GM18517 (cell line): ENCODE measurements around the gene ADRA2B.
"Not testable (repeated sequence)": the region's sequence is repeated elsewhere in the genome, so short reads cannot be mapped to it uniquely, and the experiment has no call there.

Experiments used
- ATAC-seq: cut with Tn5 transposase; IDR thresholded peaks from one replicate; pipeline ENCODE4 v1.9.1; 2021; ENCODE audit warnings: mild to moderate bottlenecking, moderate library complexity; ENCODE audit not compliant: unreplicated experiment

ADRA2B gene

DNA sequence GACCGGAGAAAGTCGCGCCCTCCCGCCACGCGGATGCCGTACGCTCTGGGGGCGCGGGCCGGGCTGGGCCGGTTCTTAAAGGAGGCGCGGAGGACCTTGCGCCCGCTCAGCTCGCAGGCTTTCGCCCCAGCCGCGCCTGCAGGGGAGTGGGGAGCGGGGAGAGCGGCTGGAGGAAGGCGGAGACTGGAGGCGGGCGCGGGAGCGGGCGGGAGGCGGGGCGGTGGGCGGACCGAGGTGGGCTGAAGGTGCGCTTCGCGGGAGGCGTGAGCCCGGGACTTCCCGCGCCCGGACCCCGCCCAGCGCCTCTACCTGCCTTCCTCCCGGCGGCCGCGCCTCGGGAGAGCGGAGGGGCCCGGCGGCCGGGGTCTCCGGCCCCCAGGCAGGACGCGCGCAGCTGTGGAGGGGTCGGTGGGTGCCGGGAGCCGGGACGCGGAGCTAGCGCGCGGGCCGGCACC lies at the start of gene ADRA2B:
Gene ADRA2B (minus strand): TSS at position 148 of the 455 bp plus-strand sequence. CDS start 422 bp downstream, outside the sequence.
- peak; percentile 31 for ATAC-seq

DNA sequence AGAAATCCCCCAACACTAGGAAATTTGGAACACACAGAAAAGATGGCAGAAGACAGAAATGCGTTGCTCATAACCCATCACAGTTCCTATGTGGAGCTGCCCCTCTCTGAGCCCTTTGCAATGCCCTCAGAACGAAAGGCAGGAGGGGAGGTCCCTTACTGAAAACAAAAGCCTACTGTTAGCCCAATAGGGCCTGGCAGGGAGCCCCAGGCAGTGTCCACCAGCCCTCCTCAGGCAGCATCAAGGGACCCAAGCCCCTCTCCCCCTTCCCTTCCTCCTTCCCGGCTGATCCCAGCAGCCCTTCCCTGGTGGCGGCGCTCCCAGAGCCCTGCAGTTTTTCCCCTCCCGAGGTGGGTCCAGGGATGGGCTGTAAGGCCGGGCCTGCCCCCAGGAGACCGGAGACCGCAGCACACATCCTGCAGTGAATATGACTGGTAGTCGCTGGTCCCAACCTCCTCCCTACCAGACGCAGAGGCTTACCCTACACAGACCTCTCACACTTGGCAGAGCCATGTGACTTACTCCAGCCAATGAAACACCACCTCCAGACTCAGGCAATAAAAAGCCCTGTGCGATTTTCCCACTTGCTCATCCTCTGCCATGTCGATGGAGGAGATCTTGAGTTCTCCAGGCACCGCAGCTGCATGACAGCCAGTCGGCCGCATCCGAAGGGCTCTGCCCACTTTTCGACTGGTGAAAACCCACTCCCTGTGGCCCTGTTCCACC lies 48.3 kb upstream of the ADRA2B start:
- ATAC-seq, result peak; percentile 69

DNA sequence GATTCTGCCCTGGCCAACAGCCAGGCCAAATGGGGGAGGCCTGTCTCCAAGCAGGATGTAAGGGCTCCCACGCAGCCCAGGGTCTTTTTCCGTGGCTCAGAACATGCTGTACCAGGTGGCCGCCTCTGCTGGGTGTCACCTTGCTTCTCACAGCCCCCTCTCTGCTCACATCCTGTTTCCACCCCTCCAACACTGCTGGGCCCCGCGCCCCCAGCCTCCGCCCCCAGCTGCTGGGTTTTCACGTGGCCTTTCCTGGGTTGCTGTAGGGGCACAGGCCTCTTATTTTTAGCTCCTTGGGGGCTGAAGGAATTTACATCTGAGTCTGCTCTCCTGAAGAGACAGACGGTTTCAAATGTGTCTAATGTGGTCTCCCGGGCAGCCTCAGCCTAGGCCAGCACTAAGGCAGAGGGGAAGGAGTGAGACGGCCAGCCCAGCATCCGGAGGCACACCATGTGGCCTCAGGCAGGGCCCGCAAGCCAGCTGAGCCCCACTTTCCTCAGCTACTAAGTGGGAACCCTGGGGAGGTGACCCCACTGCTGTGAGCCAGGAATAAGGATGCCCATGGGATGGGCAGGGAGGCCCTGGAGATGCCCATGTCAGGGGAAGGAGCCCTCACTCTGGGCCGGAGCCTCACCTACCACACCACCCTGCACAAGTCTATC lies 47.5 kb upstream of the ADRA2B start:
- ATAC-seq, result peak; percentile 51

DNA sequence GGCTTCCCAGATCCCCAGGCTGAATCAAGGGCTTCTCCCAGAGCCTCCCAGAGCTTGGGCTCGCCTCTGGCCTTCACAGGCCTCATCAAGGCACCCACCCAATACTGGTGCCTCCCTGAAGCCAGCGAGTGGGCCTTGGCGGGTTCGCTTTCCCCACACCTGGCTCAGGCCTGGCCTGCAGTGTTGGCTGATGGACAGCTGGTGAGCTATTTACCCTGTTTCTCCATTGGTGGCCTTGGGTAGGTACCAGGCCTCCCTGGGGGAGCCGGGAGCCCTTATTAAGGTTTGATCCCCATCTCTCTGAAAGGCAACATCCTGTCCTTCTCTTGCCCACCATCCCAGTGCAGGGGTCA lies 47.0 kb upstream of the ADRA2B start:
- no peak for ATAC-seq

DNA sequence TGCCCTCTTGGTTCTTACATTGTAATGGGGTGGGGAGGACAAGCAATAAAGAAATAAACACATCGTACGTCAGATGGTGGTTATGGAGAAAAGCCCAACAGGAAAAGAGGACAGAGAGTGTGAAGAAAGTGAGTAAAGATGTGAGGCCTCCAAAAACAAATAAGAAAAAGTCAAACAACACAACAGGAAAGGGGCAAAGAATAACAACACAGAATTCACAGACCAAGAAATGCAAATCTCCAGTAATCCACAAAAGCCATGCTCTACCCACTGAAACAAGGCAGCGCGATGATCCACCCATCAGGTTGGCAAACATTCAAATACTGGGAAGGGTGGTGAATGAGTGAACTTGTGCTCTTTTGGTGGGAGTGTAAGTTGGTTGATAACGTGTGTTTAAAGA lies 45.5 kb upstream of the ADRA2B start:
- no peak for ATAC-seq

DNA sequence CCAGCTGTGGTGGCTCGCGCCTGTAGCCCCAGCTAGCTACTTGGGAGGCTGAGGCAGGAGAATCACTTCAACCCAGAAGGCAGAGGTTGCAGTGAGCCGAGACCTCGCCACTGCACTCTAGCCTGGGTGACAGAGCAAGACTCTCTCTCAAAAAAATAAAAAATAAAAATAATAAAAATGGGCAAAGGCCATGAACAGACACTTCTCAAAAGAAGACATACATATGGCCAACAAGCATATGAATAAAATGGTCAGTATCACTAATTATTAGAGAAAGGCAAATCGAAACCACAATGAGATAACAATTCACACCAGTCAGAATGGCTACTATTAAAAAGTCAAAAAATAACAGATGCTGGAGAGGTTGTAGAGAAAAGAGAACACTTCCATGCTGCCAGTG lies 44.0 kb upstream of the ADRA2B start:
- not testable (repeated sequence) for ATAC-seq

DNA sequence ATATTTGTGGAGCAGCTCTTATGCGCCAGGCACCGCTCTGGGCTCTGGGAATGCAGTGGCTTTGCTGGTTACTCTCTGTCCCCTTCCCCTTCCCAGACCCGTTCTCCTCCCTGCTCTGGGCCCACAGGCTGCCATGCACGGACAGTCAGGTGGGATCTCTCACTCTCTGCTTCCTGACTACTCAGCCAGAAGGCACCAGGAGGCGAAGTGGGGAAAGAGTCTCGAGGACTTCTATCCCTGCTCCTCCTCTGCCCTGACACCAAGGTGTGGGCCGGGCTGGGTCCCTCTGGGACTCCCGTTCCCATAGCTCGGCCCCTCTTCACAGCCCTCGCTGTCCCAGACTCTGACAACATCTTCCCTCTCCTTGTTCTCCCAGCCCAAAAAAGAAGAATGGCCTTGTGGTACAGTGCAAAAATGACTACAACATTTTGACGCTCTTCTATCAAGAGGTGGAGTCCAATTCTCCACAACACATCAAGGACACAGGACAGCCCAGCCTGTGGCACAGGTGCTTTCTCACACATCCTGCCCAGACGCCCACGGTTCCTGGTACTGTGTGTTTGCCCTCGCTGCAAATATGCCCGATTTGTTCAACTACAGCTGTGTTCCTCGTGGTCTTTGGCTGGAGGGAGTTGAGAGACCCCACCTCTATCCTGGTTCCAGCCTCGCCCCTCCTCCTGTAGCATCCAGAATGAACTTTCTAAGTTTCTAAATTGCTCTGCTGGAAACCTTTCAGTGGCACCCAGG lies 42.9 kb upstream of the ADRA2B start:
- no peak for ATAC-seq

DNA sequence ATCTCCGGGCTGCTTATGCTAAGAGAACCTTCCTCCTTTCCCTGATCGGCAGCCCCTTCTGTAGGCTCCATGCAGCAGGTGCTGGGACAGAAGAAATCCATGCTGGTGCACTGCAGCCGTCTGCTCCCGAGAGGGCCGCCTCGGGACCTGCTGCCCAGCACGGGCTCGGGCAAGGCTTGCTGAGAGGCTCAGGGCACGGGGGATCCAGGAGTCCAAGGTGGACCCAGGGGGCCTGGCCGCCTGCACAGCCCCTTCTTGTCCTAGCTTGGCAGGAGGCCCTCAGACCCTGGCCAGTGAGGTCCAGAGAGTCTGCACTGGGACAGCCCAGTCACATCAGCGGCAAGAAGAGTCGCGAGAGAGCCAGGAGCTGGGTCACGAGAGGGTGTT lies 42.2 kb upstream of the ADRA2B start:
- no peak for ATAC-seq

DNA sequence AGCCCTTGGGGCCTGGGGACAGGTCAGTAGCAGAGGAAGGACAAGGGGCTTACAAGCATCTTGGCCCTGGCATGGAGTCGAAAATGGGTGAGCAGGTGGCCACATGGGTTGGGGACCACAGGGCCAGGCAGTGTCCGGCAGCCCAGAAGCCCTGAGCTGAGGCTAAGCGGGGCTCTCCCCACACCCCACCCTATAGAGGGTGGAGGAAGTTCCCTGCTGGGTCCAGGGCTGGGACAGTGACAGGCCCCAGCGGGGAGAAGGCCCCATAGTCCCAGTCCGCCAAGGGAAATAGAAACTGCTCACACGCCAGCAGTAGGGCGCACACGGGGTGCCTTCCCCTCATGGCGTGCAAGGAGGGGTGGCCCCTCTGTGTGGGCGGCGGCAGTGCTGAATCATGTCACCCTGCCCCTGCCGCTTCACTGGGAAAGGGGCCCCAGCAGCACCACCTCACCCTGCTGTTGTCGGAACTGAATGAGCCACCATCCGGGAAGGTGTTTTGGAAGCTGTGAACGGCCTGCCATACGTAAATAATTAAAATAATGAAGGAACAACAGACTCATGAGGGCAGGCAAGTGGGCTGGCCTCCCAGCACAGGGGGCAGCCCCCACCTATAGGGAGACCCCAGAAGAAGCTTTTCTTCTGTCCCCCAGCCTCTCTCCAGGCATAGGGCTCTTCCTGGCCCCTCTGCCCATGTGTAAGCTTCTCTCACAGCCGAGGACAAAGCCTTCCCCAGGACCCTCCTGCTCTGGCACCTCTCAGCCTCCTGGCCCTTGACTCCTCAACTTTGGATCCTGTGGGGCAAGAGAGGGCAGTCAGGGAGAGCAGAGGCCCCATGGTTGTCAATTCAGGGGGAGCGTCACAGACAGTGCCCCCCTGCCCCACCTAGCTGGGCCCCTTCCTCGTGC lies 41.5 kb upstream of the ADRA2B start:
- ATAC-seq, result peak; percentile 51

DNA sequence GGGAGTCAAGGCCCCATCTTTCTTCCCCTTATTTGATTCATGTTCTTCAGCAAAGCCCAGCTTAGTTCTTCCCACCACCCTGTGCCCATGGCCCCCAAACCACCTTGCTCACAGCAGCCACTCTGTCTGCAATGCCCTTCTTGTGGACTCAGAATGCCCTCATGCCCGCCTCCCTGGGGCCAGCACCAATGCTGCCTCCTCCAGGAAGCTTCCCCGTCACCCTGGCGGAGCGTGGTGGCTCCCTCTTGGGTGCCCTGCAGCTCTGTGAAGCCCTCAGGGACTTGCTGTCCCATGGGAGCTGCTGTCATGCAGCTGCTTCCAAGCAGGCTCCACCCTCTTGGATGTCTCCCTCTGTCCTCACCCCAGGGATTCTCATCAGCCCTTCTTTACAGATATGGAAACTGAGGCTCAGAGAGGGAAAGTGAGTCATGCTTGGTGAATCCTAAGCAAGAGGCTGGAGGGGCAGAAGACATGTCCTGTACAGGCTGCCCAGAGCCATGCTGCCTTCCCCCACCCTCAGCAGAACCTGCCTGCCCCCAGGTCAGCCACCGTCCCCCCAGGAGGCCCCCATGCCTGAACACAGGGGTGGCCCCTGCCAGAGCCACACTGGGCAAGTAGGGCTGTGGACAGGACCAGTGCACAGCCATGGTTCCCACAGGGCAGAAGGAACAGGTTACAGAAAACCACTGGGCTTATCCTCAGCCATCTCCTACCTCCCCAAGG lies 40.7 kb upstream of the ADRA2B start:
- peak; percentile 38 for ATAC-seq

DNA sequence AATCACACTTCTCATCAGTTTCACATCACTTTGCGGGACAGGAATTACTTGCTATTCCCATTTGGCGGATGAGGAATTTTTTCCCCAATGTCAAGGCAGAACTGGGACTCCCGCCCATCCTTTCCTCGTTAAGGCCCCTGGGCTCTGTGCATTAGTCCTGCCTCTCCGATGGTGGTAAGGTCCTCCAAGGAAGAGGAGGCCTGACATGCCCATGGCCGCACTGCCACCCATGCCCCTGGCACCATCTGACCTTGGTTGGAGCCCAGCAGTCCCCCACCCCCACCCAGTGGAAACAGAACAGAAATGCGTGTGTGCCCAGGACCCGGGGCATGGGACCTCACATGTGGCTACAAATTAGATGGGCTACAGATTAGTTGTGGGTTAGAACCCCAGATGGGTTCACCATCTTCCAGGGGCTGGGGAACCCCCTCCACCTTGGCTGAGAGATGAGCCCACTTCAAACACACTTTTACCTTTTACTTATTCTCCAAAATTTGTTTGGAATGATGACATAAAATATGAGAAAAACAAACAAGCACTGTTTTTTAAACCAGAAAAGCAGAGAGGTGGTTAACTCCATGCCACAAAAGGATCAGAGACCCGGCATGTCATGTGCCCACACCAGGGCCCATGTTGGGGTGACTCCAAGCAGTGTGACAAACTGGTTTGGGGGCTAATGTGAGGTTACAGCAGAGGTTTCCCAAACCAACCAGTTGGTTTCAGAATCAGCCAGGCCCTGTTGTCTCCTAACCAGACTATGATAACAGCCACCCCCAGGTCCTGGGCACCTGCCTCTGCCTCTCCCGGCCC lies 39.8 kb upstream of the ADRA2B start:
- ATAC-seq, result no peak

DNA sequence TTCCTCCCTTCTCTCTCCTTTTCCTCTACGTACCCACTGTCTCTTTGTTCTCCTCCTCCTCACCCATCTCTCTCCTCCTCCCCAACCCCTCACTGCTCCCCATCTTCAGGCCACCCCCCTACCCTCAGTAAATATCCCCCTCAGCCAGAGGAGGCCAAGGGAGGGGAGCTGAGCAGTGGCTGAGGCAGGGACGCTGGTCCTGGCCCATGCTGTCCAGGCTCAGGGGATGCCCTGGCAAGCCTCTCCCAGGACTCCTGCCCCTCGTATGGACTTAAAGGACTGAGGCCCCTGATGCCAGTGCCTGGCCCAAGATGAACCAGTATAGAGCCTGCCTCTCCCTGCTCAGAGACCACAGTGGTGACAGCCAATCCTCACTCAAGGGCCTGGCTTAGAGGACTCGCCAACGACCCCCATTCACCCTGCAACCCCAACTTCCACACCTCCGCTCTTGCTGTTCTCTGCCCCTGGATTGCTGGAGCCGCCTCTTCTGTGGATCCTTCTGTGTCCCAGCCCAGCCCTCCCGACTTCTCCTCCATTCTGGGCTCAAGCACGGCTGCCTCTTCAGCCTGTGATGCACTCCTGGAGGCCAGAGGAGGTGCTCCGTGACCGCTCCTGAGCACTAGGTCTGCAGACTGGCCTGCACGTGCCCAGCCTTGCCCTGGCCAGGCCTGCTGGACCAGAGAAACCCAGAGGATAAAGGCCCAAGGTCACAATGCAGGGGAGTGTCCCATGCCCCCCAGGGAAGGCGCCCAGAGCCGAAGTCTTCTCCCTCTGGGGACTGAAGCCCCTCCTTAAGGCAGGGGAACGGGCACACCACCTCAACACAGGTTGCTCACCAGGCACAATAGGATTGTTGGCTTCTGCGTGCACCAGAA lies 38.4 kb upstream of the ADRA2B start:
- no peak for ATAC-seq

DNA sequence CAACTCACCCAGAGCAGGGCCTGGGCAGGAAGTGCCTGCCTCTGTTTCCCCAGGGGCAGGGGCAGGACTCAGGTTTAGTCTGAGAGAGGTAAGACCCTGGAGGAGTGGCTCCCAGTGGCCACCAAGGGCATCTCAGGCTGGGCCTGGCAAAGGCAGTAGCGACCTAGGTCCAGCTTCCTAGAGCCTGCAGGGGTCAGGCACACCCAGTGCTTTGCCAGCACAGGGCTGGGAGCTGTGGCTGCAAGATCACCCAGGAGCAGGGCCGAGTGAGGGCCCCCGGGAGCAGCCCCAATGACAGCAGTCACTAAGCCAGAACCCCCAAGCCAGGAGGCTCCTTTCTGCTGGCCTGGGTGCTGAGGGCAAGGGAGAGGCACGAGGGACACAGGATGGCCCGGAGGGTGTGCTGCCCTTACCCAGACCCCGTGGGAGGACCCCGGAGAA lies 37.6 kb upstream of the ADRA2B start:
- no peak for ATAC-seq

DNA sequence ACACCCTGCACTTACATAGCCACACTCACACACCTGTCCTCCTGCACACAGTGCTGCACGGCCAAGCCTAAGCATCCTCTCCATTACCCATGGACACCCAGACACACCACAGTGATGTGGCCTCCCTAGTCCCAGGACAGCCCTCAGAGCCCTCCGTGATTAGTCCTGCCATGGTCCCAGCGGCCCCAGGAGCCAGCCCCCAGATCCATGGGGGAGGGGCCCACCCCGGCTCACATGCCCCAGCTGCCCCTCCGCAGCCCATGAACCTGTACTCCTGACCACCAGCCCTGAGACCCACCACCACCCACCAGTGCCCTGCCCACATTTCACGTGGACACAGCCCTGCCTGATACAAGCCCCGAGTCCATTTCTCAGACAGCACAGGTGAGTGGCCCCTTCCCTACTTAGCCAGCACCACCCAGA lies 36.9 kb upstream of the ADRA2B start:
- no peak for ATAC-seq

DNA sequence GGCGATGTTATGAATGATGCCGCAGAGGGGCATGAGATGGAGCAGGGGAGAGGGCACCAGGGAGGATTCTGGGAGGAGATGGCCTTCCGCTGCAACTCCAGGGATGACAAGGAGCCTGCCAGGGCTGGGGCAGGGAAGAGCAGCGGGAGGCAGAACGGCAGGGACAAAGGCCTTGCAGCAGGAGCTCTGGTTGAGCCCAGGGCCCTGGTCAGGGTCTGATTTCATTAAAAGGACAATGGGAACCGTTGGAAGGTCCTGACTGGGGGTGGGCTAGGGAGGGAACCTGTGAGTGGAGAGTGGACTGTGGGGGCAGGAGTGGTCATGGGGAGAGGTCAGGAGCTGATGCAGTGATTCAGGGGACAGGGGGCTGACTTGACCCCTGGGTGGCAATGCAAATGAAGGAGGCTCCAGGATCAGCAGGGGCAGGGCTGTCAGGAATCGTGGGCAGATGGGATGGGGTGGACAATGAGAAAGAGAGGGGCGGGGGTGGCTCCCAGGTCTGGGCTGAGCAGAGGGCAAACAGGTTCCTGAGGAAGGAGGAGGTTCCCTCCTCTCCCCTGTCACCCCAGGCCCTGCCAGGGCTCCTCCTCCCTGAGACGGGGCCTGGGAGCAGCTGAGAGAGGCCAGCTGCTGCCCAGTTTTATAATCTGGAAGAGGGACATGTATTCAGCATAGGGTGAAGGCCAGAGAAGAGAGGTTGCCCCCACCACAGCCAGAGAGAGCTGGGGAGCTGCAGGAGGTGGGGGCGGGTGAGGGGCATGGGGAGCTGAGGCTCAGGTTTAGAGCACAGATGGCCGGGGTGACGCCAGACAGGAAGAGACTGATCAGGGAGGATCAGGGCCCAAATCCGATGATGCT lies 36.2 kb upstream of the ADRA2B start:
- ATAC-seq, result no peak

DNA sequence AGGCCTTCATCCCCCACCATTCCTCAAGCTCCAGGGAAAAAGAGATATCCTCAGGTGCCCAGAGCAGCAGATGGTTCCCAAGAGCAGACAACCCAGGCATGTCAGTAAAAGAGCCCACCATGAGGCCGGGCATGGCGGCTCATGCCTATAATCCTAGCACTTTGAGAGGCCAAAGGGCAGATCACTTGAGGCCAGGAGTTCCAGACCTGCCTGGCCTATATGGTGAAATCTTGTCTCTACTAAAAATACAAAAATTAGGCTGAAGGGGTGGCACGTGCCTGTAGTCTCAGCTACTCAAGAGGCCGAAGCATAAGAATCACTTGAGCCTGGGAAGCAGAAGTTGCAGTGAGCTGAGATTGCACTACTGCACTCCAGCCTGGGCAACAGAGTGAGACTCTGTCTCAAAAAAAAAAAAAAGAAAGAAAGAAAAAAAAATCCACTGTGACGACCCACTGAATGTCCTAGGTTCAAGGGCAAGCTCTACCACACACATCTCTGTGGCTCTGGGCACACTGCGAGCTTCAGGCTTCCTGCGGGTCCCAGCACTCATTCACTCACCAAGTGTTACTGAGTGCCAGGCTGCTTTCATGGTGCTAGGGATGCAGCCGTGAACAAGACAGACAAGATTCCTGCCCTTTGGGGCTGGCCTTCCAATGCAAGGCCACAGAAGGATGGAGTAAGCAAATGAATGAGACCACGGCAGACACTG lies 35.4 kb upstream of the ADRA2B start:
- ATAC-seq, result no peak
